GM12801 (cell line): ENCODE results near the gene DAAM2.

Experiments
- TF ChIP-seq, protein P1 (sequence below): IDR thresholded peaks from one replicate; pipeline ENCODE4 v1.5.1; 2011; ENCODE audit warnings: control low read depth; ENCODE audit not compliant: insufficient read length; ENCODE audit errors: extremely low read depth

Gene DAAM2

DNA sequence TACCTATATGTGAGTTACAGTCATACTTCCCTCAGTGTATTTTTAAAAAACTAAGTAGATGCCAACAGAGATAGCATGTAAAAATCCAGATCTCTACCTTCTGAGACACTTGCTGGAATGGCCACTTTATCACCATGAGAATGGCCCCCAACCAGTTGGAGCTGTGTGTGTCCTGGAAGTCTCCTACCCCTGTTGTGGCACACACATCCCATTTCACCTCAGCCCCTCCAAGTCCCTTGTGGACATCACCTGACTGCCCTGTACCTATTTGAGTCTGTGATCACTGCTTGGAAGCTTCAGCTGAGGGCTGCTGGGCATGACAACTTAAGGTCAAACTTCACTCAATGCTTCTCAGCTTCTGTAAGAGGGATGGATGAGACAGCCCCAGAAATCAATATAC is 118.0 kb downstream of the DAAM2 start:
- TF ChIP-seq, protein P1, sequence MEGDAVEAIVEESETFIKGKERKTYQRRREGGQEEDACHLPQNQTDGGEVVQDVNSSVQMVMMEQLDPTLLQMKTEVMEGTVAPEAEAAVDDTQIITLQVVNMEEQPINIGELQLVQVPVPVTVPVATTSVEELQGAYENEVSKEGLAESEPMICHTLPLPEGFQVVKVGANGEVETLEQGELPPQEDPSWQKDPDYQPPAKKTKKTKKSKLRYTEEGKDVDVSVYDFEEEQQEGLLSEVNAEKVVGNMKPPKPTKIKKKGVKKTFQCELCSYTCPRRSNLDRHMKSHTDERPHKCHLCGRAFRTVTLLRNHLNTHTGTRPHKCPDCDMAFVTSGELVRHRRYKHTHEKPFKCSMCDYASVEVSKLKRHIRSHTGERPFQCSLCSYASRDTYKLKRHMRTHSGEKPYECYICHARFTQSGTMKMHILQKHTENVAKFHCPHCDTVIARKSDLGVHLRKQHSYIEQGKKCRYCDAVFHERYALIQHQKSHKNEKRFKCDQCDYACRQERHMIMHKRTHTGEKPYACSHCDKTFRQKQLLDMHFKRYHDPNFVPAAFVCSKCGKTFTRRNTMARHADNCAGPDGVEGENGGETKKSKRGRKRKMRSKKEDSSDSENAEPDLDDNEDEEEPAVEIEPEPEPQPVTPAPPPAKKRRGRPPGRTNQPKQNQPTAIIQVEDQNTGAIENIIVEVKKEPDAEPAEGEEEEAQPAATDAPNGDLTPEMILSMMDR = no peak

DNA sequence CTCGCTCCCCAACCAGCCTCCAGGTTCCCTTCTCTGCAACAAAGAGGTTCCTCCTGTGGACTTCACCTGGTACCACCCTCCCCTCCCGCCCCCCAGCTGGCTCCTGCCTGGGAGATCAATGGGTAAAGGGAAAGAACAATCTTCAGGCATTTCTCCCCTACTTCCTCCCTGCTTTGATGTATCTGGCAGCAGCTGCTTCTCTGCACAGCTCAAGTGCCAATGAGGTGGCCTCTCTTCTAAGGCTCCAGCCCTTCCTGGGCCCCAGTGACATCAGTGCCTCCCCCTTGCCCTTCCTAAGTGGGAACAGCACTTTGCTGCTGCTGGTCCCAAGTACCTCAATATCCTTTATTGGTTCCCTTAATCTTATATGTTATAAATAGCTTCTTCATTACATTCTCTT is 118.6 kb downstream of the DAAM2 start:
- TF ChIP-seq, protein P1 = no peak

DNA sequence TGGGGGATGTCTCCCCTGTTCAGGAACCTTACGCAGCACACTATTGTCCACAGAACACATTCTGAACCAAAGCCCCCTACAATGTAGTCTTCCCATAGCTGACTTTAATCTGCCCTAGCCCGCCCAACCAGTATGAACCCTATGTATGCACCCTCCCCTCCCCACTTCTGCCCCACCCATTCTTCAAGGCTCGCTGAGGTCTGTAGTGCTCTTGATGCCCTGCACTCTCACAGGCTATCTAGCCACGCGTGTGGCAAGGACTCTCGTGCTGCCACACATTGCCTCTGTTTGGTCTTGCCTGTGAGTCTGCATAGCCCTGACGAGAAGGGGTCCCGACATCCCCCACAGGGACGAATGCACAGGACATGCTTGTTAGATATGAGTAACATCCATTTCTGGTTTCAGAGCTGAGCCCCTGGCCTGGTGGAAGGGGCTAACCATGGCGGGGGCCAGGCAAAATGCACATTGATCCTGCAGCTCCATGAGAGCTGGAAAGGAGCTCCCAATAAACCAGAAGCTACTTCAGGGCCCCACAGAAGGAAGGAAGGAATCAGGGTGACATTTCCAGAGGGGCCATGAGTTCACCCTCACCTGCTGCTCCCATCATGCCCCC is 119.4 kb downstream of the DAAM2 start:
- TF ChIP-seq, protein P1 = no peak

DNA sequence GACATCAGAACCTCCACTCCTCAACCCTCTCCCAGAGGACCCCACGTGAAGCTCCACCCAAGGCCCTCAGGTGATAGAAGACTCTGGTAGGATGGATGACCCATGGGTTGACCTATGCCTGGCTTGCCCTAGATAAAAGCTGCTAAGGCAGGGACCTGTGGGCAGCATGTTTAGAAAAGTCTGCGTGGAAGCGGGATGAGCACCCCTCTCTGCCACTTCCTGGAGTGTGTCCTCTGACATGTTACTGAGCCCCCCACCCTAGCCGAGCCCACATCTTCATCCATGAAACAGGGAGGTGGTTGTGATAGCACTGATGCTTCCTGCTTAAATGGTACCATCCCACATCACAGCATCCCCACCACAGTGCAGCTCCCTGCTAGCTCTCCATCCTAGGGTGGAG is 120.3 kb downstream of the DAAM2 start:
- TF ChIP-seq, protein P1 = no peak

DNA sequence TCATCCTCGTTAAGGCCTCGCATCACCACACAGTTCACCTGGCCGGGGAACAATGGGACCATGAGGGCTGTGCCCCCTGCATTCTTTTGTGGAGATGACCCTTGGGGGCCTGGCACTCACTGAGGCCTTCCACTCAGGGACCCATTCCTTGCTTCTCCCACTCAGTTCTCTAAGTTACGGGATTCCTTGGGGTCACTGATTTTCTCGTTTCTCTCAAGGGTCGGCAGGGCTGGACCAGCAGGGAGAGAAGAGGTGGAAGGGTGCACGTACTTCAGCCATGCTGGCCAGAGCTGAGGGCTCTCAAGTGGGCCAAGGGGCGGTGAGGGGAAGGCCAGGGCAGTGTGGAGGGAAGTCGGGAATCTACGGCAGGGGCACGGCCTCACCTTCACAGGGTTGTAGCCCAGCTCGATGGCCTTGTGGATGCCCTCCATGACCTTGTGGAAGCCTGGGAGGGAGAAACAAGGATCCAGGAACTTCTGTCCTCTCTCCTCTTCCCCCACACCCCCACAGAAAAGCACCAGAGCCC is 121.3 kb downstream of the DAAM2 start:
- TF ChIP-seq, protein P1 = no peak

DNA sequence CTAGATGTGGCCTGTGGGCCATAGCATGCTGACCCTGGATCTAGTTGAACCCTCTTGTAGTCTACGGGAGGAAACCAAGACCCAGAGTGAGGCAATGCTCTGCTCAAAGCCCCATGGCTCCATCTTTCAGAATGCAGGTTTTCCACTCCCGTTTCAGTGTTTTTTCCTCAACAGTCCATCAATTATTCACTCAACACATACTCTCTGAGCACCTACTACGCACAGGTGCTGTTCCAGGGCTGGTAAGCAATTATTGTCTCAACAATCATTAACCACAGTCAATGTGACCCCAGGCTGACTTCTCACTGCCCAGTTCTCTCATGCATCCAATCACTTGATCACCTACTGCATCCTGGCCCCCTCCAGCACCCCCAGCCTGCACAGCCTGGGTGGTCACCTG is 122.1 kb downstream of the DAAM2 start:
- TF ChIP-seq, protein P1 = no peak

DNA sequence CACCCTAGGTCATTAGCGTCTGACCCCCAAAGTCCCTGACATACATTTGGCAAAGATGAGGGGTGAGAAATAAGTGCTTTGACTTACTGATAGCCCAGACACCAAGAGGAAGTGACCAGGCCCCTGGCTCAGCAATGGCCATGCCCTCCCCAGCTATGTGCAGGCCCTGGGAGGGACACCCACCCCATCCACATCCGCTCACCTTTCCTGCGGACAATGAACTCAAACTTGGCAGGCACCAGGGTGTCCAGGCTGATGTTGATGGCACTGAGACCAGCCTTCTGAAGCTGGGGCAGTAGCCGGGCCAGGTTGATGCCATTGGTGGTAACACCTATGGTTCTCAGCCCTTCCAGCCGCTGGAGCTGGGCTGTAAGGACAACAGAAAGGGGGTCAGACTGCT is 123.7 kb downstream of the DAAM2 start:
- TF ChIP-seq, protein P1 = no peak
